GM21423 (cell line): ENCODE data around the gene LRRC15.
A peak's percentile ranks its signal among the peaks of the same experiment; 100 is the strongest.

Source experiments
- ATAC-seq: cut with Tn5 transposase; IDR thresholded peaks from one replicate; pipeline ENCODE4 v1.9.1; 2021; ENCODE audit warnings: mild to moderate bottlenecking, moderate library complexity; ENCODE audit not compliant: unreplicated experiment

The LRRC15 gene

GRCh38 chr3:194364652-194365434 lies 4.7 kb downstream of the LRRC15 start:
- ATAC-seq: no peak

DNA sequence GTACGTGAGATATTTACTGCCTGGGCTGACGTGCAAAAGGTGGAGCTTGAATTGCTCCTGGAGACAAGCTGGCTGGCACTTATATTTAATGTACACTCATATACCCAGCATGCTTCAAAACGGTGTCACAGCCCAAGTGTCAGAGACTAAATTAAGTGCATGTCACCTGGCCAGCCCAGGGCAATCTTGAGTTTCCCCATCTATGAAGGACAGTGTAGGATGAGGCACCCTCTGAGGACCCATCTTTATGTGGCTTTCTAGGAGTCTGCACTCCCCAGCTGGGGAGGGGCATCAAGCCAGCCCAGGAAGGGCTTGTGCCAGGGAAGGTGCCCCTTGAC lies 5.3 kb downstream of the LRRC15 start:
- no peak for ATAC-seq

DNA sequence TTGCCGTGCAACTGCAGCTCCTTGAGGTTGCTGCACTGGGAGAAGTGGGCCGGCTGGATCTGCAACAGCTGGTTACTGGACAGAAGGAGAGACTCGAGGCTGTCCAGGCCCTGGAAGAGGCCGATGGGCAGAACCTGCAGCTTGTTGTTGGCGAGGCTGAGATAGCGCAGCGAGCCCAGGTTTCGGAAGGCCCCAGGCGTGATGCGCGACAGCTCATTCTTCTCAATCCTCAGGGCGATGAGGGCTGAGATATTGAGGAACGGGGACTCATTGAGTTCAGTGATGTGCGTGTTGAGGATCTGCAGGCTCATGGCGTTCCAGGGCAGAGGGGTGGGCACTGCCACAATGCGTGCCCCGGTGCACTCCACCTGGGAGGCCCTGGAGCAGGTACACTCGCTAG lies 9.0 kb downstream of the LRRC15 start:
- no peak for ATAC-seq

DNA sequence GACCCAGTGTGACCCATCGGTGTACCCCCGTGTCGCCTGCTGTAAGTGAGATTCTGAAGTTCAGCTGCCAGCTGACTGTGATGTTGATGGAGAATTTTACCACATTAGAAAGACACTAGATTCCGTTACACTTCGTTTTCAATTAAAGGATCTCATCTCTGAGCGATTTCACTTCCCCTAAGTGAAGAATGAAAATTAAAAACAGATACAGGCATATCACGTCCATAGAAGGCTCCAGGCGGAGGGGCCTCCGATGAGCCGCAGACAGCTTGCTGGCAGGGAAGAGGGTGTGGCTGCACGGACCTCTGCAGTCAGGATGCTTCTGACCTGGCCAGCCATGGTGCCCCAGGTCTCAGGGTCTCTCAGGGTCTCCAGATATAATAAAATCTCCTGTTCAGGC lies 11.9 kb downstream of the LRRC15 start:
- ATAC-seq: no peak

- no peak for ATAC-seq
Observed at GRCh38 chr3:194355379-194355778, 14.2 kb downstream of the LRRC15 start.

GRCh38 chr3:194354315-194354714 lies 15.2 kb downstream of the LRRC15 start:
- ATAC-seq: no peak

- no peak for ATAC-seq
Observed at GRCh38 chr3:194352667-194353246, 16.8 kb downstream of the LRRC15 start.

DNA sequence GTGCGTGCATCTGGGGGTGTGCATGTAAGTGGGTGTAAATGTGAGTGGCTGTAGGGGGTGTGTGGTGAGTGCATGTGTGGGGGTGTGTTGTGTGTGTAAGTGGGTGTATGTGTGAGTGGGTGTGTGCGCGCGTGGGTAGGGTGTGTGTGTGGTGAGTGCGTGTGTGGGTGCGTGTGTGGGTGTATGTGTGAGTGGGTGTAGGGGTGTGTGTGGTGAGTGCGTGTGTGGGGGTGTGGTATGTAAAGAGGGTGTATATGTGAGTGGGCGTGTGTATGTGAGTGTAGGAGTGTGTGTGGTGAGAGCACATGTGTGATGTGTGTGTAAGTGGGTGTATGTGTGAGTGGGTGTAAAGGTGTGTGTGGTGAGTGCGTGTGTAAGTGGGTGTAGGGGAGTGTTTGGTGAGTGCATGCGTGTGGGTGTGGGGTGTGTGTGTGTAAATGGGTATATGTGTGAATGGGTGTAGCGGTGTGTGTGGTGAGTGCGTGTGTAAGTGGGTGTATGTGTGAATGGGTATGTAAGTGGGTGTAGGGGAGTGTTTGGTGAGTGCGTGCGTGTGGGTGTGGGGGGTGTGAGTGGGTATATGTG lies 17.5 kb downstream of the LRRC15 start:
- ATAC-seq: no peak

- no peak for ATAC-seq
Observed at GRCh38 chr3:194351080-194351672, 18.4 kb downstream of the LRRC15 start, which contains the start of gene CPN2. Gene CPN2 (minus strand): TSS chr3:194351328. CDS start chr3:194342702, 8,626 bp downstream.

GRCh38 chr3:194350726-194351071 lies 18.8 kb downstream of the LRRC15 start:
- ATAC-seq: no peak

GRCh38 chr3:194348354-194348753 lies 21.2 kb downstream of the LRRC15 start:
- ATAC-seq: no peak

DNA sequence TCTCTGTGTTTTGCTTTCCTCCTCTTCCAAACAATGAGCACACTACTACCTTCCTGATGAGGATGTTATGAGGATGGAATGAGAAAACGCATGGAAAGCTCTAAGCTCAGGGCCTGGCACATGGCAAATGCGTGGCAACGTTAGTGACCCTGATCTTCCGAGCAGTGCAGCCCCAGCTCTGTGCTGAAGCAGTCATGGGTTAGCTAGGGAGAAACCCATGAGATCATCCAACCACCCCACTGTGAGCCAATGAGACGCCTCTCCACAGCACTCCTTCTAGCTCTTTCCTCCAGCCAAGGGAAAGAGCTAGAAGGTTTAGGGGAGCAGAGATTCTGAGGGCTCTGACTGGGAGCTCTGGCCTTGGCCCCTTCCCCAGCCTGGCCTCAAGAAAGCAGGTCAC lies 22.9 kb downstream of the LRRC15 start:
- ATAC-seq: no peak

DNA sequence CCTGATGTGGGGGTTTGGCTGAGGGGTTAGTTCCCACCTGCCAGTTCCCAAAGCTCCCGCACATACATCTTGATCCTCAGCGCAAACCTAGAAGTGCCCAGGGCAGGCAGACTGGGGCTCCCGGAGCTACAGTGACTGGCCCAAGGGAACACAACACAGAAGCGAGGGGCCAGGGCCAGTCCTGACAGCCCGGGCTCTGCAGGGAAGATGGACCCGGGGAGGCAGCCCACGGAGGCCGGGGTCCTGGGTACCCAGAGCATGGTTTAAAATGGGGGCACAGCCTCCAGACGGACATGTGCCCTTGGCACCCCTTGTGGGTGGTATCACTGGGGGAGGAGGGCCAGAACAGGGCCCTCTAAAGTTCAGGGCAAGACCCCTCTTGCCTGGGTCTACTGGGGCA lies 23.5 kb downstream of the LRRC15 start:
- ATAC-seq: no peak

DNA sequence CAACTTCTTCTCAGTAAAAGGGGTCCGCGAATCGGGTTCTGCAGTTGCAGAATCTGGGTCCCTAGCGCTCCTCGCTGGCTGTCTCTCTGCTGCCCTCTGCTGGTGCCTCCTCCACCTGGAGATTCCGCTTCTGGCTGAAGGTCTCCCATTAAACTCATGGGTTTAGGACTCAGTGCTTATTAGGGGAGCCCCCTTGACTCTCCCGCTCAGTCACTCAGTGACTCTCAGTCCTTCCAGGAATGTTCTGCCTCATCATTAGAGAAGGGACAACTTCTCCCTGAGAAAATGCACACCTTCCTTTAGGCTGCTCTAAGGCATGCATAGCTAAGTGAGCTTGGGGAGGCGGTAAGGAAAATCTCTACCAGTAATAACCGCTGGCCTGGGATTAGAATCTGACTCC lies 25.5 kb downstream of the LRRC15 start:
- ATAC-seq: peak; percentile 61

DNA sequence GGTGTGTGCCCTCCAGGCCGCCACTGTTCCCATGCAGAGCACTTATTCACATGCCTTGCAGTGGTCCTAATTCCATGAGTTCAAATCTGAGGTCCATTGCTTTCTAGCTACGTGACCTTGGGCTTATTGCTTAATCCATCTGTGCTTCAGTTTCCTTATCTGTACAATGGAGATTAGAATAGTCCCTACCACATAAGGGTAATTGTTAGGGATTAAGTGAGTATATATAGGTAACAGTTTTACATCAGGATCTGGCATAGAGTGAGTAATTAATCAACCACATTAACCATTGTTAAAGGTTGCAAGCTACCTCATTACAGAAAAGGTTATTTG lies 26.0 kb downstream of the LRRC15 start:
- no peak for ATAC-seq

- ATAC-seq: no peak
Observed at GRCh38 chr3:194342861-194343560, 26.5 kb downstream of the LRRC15 start.

DNA sequence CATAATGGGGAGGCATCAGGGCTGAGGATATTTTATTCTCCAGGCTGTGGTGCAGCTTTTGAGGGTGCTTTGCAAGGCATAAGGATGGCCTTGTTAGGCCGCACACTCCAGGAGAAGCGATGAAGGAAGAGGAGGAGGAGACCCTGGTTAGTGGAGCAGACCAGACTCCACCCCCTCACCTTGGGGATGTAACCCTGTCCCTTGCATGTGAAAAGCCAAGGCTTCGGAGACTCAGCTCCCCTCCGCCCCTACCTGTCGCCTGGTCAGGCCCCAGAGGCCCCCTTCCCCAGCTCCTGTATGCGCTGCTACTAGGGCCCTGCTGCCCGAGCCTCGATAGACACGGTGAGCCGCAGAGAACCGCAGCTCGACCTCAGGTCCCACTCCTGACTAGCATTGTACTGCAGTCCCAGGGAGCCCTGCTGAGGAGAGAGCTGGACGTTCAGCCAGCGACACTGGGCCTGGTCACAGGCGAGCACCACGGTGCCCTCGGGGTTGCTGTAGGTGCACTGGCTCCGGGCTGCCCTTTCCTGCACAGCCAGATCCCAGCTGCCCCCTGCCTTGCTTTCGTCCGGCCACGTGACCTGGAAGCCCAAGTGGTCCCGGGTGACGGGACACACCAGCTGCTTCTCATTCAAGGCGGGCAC lies 28.7 kb downstream of the LRRC15 start:
- no peak for ATAC-seq

- no peak for ATAC-seq
Observed at GRCh38 chr3:194339840-194340239, 29.7 kb downstream of the LRRC15 start.

DNA sequence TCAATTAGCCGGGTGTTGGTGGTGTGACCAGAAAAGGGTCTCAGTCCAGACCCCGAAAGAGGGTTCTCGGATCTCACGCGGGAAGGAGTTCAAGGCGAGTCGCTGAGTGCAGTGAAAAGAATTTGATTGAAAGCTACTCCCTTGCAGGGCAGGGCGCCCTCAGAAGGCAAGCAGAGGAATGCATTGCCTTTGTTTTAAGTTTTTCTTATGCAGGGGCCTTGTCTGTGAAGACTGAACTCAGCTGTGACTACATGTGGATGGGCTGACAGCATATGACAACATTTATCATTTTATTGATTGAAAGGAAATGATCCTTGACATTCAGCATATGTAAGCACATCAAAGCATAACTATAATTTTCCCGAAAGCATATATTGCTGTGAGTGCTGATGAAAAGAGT lies 30.2 kb downstream of the LRRC15 start:
- no peak for ATAC-seq

DNA sequence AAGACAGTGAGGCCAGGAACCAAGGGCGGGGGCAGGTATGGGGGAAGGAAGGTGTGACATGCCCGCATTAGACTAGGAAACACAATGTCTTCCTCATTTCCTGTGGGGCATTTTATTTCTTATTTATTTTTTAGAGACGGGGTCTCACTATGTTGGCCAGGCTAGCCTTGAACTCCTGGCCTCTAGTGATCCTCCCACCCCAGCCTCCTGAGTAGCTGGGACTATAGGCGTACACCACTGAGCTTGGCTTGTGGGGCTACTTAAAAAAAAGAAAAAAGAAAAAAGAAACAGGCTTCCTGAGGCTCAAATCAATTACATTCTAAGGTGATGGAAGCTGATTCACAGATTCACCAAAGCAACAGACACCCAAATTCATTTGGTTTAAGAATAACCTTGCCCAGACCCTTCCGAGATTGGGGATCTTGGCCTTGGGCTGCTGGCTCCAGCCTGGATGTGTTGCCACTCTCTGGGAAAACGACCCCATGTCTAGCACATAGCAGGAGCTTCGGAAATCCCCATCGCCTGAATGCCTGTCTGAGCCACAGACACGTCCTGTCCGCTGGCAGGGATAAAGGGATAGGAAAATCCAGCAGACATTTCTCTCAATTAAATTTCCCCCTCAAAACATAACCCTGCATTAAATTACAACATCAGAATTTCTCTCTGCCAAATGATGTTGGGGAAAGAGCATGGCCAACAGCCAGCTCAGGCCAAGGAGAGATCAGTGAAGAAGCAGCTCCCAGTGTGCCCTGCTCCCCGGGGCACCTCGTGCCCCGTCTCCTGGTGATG lies 31.4 kb downstream of the LRRC15 start:
- ATAC-seq: no peak
